GM19395 (cell line): ENCODE results near the gene EVX1.

ENCODE experiments used
- ATAC-seq: cut with Tn5 transposase; IDR thresholded peaks from one replicate; pipeline ENCODE4 v1.9.1; 2021; ENCODE audit warnings: mild to moderate bottlenecking, moderate library complexity; ENCODE audit not compliant: unreplicated experiment

EVX1 gene

DNA sequence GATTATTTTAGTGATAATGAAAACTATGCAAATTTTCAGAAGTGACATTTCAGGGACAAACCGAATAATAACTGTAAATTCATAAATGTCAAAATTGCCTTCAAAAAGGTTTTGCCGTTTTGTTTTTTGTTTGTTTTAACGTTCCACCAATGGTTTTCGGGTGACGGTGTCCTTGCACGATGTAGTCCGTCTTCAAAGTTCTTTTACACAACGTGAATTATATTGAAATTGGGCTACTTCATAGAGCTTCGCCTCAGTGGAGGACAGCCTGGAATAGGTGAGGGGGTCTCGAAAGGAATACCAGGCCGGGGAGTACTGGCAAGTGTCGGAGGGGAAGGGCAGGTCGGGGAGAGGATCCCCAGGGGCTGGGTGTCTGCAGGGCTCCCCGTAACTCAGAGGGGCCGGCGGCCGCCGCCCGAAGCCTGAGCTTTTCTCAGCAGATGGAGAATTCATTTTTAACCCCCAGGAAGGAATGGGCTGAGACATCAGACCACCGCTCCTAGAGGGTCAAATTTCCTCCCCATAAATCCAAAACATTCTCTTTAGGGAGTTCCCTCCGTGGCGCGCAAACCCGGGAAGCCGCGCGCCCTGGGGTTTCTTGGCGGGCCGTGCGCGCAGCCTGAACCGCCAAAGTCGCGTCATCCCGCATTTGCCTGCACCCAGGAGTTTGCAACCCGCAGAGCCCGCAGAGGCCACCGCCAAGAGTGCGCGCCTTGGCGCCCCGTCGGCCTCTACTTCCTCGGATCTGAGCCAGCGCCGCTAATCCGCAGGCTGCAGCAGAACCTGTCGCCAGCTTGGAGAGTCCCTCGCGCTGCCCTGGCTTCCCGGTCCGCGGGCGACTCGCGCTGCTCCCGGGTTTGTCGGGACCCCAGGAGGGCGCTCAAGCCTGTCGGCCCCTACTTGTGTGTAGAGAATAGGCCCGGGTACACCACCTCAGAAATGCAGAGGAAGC is 17.3 kb upstream of the EVX1 start:
- no peak for ATAC-seq

- no peak for ATAC-seq
These were observed 13.2 kb upstream of the EVX1 start for GRCh38 chr7:27229448-27229847.

GRCh38 chr7:27235387-27236311 is 7.0 kb upstream of the EVX1 start:
- ATAC-seq, result no peak

DNA sequence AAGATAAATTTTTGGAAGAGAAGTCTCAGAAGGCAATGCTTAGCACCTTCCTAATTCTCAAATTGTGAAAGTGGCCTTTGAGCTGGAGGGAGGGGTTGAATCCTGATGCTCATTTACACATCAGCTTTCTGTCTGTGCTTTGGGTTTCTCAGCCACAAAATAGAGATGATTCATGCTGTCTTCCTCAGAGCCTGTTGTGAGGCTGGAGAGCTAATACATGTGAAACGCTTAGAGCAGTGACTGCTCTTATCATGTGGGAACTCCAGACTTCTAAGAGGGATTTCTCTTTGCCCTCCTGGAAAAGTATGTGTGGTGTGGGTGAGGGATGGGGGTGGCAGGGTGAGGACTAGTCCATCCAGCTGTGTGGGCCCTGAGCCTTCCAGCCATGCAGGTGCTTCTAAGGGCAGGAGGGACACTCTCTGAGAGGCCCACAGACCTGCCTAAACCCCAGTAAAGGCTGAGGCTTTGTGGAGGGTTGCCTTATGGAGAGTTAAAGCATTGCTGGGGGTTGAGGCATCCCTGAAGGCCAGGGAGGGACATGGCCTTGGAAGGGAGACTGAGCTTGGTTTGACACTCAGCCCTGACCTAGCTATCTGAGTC is 4.8 kb upstream of the EVX1 start:
- no peak for ATAC-seq

- no peak for ATAC-seq
These were observed 3.6 kb upstream of the EVX1 start for GRCh38 chr7:27238979-27239386.

GRCh38 chr7:27239387-27240014 is 3.1 kb upstream of the EVX1 start:
- ATAC-seq, result no peak

DNA sequence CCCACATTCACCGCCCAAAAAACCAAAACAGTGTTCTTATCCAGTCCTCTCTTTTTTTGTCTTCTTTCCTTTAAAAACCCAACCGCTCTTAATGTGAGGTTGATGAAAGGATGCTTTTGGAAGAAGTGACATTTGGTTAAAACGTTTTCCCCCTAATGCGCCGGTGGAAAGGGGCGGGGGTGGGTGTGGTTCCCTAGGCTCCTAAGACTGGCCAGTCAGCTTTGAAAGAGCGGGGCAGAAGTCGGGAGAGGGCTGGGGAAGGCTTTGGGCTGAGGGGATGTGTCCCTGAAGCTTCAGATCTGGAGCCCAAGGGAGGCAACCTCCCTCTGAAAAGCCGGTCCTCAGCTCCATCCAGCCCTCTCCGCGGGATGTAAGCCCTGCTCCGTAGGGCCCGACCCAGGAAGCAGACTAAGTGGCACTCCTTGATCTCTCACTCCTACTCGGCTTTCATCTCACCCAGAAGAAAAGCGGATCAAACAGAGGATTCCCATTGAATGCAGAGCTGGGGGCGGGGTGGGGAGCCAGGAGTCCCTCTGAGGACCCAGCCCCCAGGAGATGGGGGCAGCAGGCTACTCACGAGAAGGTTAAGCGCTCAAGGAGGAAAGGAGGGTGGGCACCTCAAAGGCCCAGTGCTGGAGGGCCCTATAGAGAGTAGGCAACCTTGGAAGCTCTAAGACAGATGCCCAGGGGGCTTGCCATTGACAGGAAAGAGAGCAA is 2.4 kb upstream of the EVX1 start:
- no peak for ATAC-seq

GRCh38 chr7:27241189-27242056 is 1.2 kb upstream of the EVX1 start:
- no peak for ATAC-seq

DNA sequence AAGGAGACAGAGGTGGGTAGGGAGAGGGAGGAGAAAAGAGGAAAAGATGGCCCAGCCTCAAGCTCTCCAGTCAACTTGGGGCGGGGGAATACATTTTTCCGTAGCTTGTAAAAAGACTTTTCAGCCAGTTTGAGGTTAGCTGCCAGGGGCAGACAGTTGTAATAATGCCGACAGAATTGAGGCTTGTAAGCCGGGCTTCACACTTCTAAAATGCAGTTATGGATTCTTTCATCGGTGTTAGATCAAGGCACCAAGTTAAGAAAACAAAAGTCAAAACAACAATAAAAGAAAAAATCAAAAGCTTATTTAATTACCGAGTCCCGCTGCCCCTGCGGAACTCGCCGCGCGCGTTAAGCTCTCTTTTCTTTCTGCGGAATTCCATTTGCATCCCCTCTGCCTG is 448 bp upstream of the EVX1 start:
- ATAC-seq, result no peak

DNA sequence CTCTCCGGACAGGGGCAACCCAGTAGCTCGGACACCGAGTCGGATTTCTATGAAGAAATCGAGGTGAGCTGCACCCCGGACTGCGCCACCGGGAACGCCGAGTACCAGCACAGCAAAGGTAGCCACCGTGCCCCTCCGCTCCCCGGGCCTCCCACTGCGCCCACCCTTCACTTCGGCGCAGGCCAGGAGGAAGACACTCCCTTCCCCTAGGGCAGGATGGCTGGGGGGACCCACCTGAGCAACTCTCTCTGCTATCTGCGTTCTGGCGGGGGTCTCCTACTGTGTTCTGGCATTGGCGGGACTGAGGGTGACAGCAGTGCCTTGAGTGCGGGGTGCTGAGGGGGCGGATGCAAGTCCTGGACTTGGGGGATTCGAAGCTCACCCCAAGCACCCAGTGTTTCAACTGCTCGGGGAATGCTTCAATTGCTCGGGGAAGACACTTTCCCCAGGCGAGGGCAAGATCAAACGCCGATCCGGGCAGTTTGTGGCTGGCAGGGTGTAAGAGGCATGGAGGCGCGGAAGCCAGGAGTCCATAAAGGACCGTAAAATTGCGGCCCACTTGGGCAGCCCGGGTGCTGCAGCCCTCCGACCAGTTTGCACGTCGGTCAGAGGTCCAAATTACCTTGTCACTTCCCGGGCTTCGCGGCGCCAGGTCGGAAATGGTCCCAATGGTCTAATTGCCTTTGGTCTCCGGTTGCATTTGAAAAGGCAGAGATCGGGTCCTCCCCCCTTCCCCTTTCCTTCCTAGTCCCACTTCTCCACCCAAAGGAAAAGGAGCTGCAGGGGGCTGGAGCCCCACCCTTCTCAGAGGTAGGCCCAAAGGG is 950 bp downstream of the EVX1 start:
- ATAC-seq, result no peak

DNA sequence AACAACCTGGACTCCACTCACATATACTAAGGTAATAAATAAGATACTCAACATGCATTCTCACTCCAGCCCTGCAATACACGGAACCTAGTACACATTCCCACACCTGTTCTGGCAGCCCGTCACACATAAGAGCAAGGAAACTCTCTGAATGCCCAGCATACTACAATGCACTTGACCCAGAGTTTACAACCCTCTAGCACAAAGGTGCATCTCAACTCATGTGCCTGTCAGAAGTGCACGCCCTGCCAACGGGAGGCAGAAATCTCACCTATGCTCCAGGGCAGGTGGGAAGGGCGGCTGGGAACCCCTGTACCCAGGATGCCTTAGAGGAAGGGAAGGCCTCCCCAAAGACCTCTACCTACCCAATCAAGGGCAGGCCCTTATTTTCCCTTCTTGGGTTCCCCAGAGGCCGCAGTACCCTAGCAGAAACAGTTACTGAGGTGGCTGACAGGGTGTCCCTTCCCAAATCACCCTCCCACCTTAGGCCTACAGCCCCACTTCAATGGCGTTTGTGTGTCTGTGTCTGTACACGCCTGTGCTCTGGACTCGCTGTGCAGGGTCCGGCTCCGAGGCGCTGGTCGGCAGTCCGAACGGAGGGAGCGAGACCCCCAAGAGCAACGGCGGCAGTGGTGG is 2.0 kb downstream of the EVX1 start:
- ATAC-seq, result no peak

- ATAC-seq, result no peak
These were observed 2.7 kb downstream of the EVX1 start for GRCh38 chr7:27245124-27245797.

DNA sequence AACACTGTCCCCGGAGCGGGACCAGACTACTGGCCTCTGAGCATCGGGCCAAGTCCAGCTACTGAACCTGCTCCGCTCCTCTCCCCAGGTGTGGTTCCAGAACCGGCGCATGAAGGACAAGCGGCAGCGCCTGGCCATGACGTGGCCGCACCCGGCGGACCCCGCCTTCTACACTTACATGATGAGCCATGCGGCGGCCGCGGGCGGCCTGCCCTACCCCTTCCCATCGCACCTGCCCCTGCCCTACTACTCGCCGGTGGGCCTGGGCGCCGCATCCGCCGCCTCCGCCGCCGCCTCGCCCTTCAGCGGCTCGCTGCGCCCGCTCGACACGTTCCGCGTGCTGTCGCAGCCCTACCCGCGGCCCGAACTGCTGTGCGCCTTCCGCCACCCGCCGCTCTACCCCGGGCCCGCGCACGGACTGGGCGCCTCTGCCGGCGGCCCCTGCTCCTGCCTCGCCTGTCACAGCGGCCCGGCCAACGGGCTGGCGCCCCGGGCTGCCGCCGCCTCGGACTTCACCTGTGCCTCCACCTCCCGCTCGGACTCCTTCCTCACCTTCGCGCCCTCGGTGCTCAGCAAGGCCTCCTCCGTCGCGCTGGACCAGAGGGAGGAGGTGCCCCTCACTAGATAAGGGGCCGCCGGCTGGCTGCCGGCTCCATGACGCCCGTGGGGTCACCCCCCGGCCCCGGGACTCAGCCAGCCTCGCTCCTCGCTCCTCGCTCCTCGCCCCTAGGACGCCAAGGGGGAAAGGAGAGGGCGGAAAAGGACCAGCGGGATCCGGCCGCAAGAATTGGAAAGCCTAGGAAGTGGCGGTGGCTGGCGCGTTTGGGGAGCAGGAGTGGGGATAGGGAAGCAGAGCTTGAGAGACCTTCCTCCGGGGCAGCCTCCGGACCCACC is 3.4 kb downstream of the EVX1 start:
- no peak for ATAC-seq

DNA sequence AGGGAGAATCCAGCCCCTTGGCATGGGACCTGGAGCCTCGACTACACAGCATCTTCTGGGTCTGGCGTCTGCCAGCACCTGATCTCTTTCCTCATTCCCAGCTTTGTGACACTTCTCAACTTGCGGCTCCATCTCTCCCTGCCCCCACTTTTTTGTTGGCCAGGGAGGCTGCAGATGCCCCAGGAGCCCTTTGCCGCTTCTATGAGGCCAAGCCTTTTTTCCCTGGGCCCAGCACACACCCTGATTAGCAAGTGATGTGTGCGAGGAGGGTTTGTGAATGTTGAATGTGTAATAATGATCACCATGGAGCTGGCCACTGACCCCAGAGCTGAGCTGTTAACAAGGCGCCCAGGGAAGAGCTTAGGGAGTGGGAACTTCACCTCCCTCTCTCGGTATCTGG is 4.4 kb downstream of the EVX1 start:
- ATAC-seq, result no peak

- ATAC-seq, result no peak
These were observed 5.1 kb downstream of the EVX1 start for GRCh38 chr7:27247452-27248426.
